Natural killer cell (primary cell): ENCODE measurements around the gene ZNF317. TPM values are rescaled to one million over a fixed set of nuclear protein-coding genes. Genes with fewer than 3 reads are reported as not detected.

Source experiments
- ATAC-seq, 3 donors: fragments of 150-1000 bp in 2 of 3; fragments of 200-7000 bp in 1 of 3; cut with Tn5 transposase; 1 replicate in 1 of 3; 2 replicates in 2 of 3; pipeline ENCODE4 v1.10.0; 2021; ENCODE audit warnings: mild to moderate bottlenecking in 2 of 3, moderate library complexity in 2 of 3
- DNase-seq, 2 donors: peaks; one replicate each; pipeline versions ENCODE4 v3.0.0 to v3.0.0-alpha.2; 2013 to 2021; ENCODE audit warnings: mixed read lengths in 1 of 2
- H3K27ac ChIP-seq: one replicate; pipeline ENCODE4 v1.5.1; 2013; ENCODE audit warnings: mild to moderate bottlenecking, low read length
- H3K27me3 ChIP-seq: one replicate; pipeline ENCODE4 v1.6.1; 2013; ENCODE audit warnings: low read length; ENCODE audit not compliant: control insufficient read depth, insufficient read depth
- H3K36me3 ChIP-seq: one replicate; pipeline ENCODE4 v1.6.1; 2013; ENCODE audit warnings: low read length; ENCODE audit not compliant: control insufficient read depth, insufficient read depth
- H3K4me1 ChIP-seq: one replicate; pipeline ENCODE4 v1.6.1; 2013; ENCODE audit warnings: low read length; ENCODE audit not compliant: control insufficient read depth, insufficient read depth
- H3K4me3 ChIP-seq: one replicate; pipeline ENCODE4 v1.5.1; 2013; ENCODE audit warnings: low read length
- H3K9me3 ChIP-seq: one replicate; pipeline ENCODE4 v1.6.1; 2013; ENCODE audit warnings: low read length; ENCODE audit not compliant: control insufficient read depth, insufficient read depth
- H3K27ac Mint-ChIP-seq, 2 donors: one replicate each; pipeline ENCODE4 v1.8.0; 2022; ENCODE audit warnings: mild to moderate bottlenecking in 2 of 2, mixed read lengths in 2 of 2, moderate library complexity in 1 of 2
- H3K27me3 Mint-ChIP-seq, 2 donors: one replicate each; pipeline ENCODE4 v1.8.0; 2022; ENCODE audit warnings: low read depth in 2 of 2, mixed read lengths in 2 of 2
- H3K36me3 Mint-ChIP-seq: one replicate; pipeline ENCODE4 v1.8.0; 2022; ENCODE audit warnings: mixed read lengths
- H3K4me1 Mint-ChIP-seq, 2 donors: one replicate each; pipeline ENCODE4 v1.8.0; 2022; ENCODE audit warnings: mixed read lengths in 2 of 2
- H3K4me3 Mint-ChIP-seq: one replicate; pipeline ENCODE4 v1.8.0; 2022; ENCODE audit warnings: mild to moderate bottlenecking, moderate library complexity, mixed read lengths
- H3K9me3 Mint-ChIP-seq, 2 donors: one replicate each; pipeline ENCODE4 v1.8.0; 2022; ENCODE audit warnings: mixed read lengths in 2 of 2
- CTCF ChIP-seq: fragments of 200-600 bp; IDR thresholded peaks from one replicate; pipeline ENCODE4 v1.8.0; 2022; ENCODE audit warnings: antibody characterized with exemption
- WGBS: methylation state at CpG from one replicate; pipeline ENCODE4 v1.1.7; 2013; ENCODE audit warnings: missing lambda C conversion rate; ENCODE audit not compliant: insufficient coverage; 5-methylcytosine and 5-hydroxymethylcytosine counted together
- intact Hi-C: fragments of 100-400 bp; cut with micrococcal nuclease; formaldehyde crosslinking; loops from one replicate; pipeline ENCODE4 v1.14.2; 2022
- total RNA-seq, 4 donors: library from RNA; stranded (reverse); fragments of 120-200 nt in 1 of 4; gene quantifications; one replicate each; pipeline versions ENCODE4 v1.2.3 to v1.2.4, GENCODE V29; 2013 to 2022

ZNF317 gene
- total RNA-seq, 3 donors from 2014 or later (not counting 1 experiment from before 2014, with no cell fraction given): 78.0 to 91.2 (median 82.8) TPM

- TF ChIP-seq CTCF: no peak
- H3K27me3 ChIP-seq: no peaks in the 10 kb centered on the region
- Mint-ChIP-seq H3K27ac (peak overlapping the region in 1 of 2 donors; percentile 51), H3K4me1 (peaks cover 64 to 71% of the 10 kb centered on the region in 2 donors), H3K9me3 (peaks cover 3 to 7% of the 10 kb centered on the region in 2 donors), H3K4me3 (no peak overlapping the region), H3K27me3 (no peaks in the 10 kb centered on the region), H3K36me3 (peaks cover 17% of the 10 kb centered on the region)
- H3K36me3 ChIP-seq: peaks cover 5% of the 10 kb centered on the region
- H3K4me3 ChIP-seq: no peak overlapping the region
- no peak for ATAC-seq
- WGBS: 87% methylated on average over 5 of the region's 5 CpGs
- H3K4me1 ChIP-seq: peaks cover 18% of the 10 kb centered on the region
- intact Hi-C loops: loop anchor here (5.0 to 10.0 kb wide), 3 partner anchors 162 to 480 kb away; partner anchors contain the start of genes ZNF266, ZNF561 and ZNF699
- H3K27ac ChIP-seq: no peak overlapping the region
- DNase-seq: no peak
- peaks cover 7% of the 10 kb centered on the region for H3K9me3 ChIP-seq
Measured at GRCh38 chr19:9144920-9145319, 4.7 kb downstream of the ZNF317 start.

- Mint-ChIP-seq H3K4me1 (peaks cover 65 to 72% of the 10 kb centered on the region in 2 donors), H3K9me3 (peaks cover 3 to 7% of the 10 kb centered on the region in 2 donors), H3K36me3 (peaks cover 17% of the 10 kb centered on the region), H3K27me3 (no peaks in the 10 kb centered on the region), H3K4me3 (no peak overlapping the region), H3K27ac (no peak overlapping the region)
- Histone ChIP-seq H3K4me3 (no peak overlapping the region), H3K36me3 (peaks cover 5% of the 10 kb centered on the region), H3K4me1 (peaks cover 19% of the 10 kb centered on the region), H3K9me3 (peaks cover 7% of the 10 kb centered on the region), H3K27ac (no peak overlapping the region), H3K27me3 (no peaks in the 10 kb centered on the region)
- ATAC-seq: no peak
- WGBS: 100% methylated on average over 1 of the region's 1 CpG
- TF ChIP-seq CTCF: no peak
- no peak for DNase-seq
- intact Hi-C loops: loop anchor here (10.0 kb wide), 2 partner anchors 288 to 478 kb away; partner anchors contain the start of genes ZNF266 and ZNF561
Measured at GRCh38 chr19:9146882-9147281, 6.7 kb downstream of the ZNF317 start.

GRCh38 chr19:9148697-9149096 is 8.5 kb downstream of the ZNF317 start:
- H3K27me3 ChIP-seq: no peaks in the 10 kb centered on the region
- no peak overlapping the region for H3K4me3 ChIP-seq
- DNase-seq (no peak), ATAC-seq (no peak)
- peaks cover 72 to 76% of the 10 kb centered on the region in 2 donors for H3K4me1 Mint-ChIP-seq
- H3K4me1 ChIP-seq: peaks cover 22% of the 10 kb centered on the region
- intact Hi-C loops: loop anchor here (10.0 kb wide), 2 partner anchors 286 to 476 kb away; partner anchors contain the start of genes ZNF266 and ZNF561
- H3K27me3 Mint-ChIP-seq: no peaks in the 10 kb centered on the region
- WGBS: 90% methylated on average over 3 of the region's 3 CpGs
- H3K9me3 Mint-ChIP-seq: peaks cover 3 to 7% of the 10 kb centered on the region in 2 donors
- H3K27ac ChIP-seq: no peak overlapping the region
- peaks cover 7% of the 10 kb centered on the region for H3K9me3 ChIP-seq
- TF ChIP-seq CTCF: no peak
- peaks cover 17% of the 10 kb centered on the region for H3K36me3 Mint-ChIP-seq
- peak overlapping the region; percentile 32 to 83 for H3K27ac Mint-ChIP-seq
- H3K36me3 ChIP-seq: peaks cover 5% of the 10 kb centered on the region
- H3K4me3 Mint-ChIP-seq: peak overlapping the region; percentile 25

GRCh38 chr19:9149997-9150396 is 9.8 kb downstream of the ZNF317 start:
- Mint-ChIP-seq H3K36me3 (peaks cover 9% of the 10 kb centered on the region), H3K9me3 (peaks cover 3 to 5% of the 10 kb centered on the region in 2 donors), H3K27me3 (no peaks in the 10 kb centered on the region), H3K27ac (peak overlapping the region; percentile 22 to 83), H3K4me3 (peak overlapping the region; percentile 29), H3K4me1 (peaks cover 77 to 85% of the 10 kb centered on the region in 2 donors)
- intact Hi-C loops: loop anchor here (10.0 kb wide), 2 partner anchors 285 to 475 kb away; partner anchors contain the start of genes ZNF266 and ZNF561
- H3K4me3 ChIP-seq: no peak overlapping the region
- H3K27ac ChIP-seq: no peak overlapping the region
- no peaks in the 10 kb centered on the region for H3K27me3 ChIP-seq
- no peak for TF ChIP-seq CTCF
- peaks cover 22% of the 10 kb centered on the region for H3K4me1 ChIP-seq
- ATAC-seq: no peak
- peaks cover 5% of the 10 kb centered on the region for H3K36me3 ChIP-seq
- no peak for DNase-seq
- 70% methylated on average over 4 of the region's 4 CpGs for WGBS
- H3K9me3 ChIP-seq: peaks cover 3% of the 10 kb centered on the region
